Caco-2 (cell line): ENCODE results near the gene OTX2. TPM values are rescaled to one million over a fixed set of nuclear protein-coding genes. Genes with fewer than 3 reads are reported as not detected.

Source experiments
- BruUV-seq: library from RNA; stranded (reverse); fragments of 400-500 nt; replicated peaks from 2 replicates; lab custom pipeline; 2021; lab: Mats Ljungman, UMichigan
- CTCF ChIA-PET: fragments of 300-600 bp; sonication (Branson Sonifier 250); formaldehyde crosslinking; loops from one replicate; lab custom pipeline; 2022; ENCODE audit warnings: antibody characterized with exemption; lab: Charles Lee
- POLR2A ChIA-PET: fragments of 300-600 bp; sonication (Branson Sonifier 250); formaldehyde crosslinking; loops from one replicate; lab custom pipeline; 2022; ENCODE audit warnings: antibody characterized with exemption; lab: Charles Lee
- DNase-seq, 2 experiments: peaks; one replicate each; pipeline versions ENCODE4 v3.0.0 to v3.0.0-alpha.2; 2020 to 2022
- H3K27me3 ChIP-seq: replicated peaks from 2 replicates; pipeline ENCODE4 v1.6.0; 2011; ENCODE audit warnings: low read length; ENCODE audit not compliant: control insufficient read depth, insufficient read depth
- H3K36me3 ChIP-seq: 2 replicates; pipeline ENCODE4 v1.5.1; 2011; ENCODE audit warnings: low read length; ENCODE audit not compliant: control insufficient read depth, insufficient read depth
- H3K4me1 ChIP-seq: fragments of 250-450 bp; sonication (Bioruptor Pico); 2 replicates; pipeline ENCODE4 v1.5.1; 2020; ENCODE audit warnings: mild to moderate bottlenecking
- H3K4me3 ChIP-seq: 2 replicates; pipeline ENCODE4 v1.5.1; 2011; ENCODE audit warnings: low read depth, mild to moderate bottlenecking, control low read depth, low read length
- H3K9me3 ChIP-seq: fragments of 250-450 bp; sonication (Bioruptor Pico); 2 replicates; pipeline ENCODE4 v1.5.1; 2020; ENCODE audit warnings: mild to moderate bottlenecking, moderate library complexity
- H3K27ac Mint-ChIP-seq: one replicate; pipeline ENCODE4 v1.8.0; 2022; ENCODE audit warnings: mixed read lengths; ENCODE audit not compliant: unreplicated experiment
- H3K27me3 Mint-ChIP-seq: one replicate; pipeline ENCODE4 v1.8.0; 2022; ENCODE audit warnings: mixed read lengths; ENCODE audit not compliant: insufficient read depth, unreplicated experiment
- H3K36me3 Mint-ChIP-seq: one replicate; pipeline ENCODE4 v1.8.0; 2022; ENCODE audit warnings: mild to moderate bottlenecking, mixed read lengths; ENCODE audit not compliant: insufficient read depth, unreplicated experiment
- H3K4me1 Mint-ChIP-seq: one replicate; pipeline ENCODE4 v1.8.0; 2022; ENCODE audit warnings: low read depth, mixed read lengths; ENCODE audit not compliant: unreplicated experiment
- H3K4me3 Mint-ChIP-seq: one replicate; pipeline ENCODE4 v1.8.0; 2022; ENCODE audit warnings: mild to moderate bottlenecking, moderate library complexity, mixed read lengths; ENCODE audit not compliant: unreplicated experiment
- H3K9me3 Mint-ChIP-seq: one replicate; pipeline ENCODE4 v1.8.0; 2022; ENCODE audit warnings: mixed read lengths; ENCODE audit not compliant: unreplicated experiment
- CTCF ChIP-seq, 2 experiments: fragments of 200-600 bp in 1 of 2; IDR thresholded peaks; 1 replicate in 1 of 2; 2 replicates in 1 of 2; pipeline versions ENCODE4 v1.5.1 to v1.8.0; 2011 to 2022; ENCODE audit warnings: antibody characterized with exemption in 1 of 2, control low read depth in 1 of 2, inconsistent platforms in 1 of 2, low read depth in 1 of 2, low read length in 1 of 2, mild to moderate bottlenecking in 1 of 2, moderate library complexity in 1 of 2; ENCODE audit not compliant: insufficient read depth in 1 of 2, severe bottlenecking in 1 of 2, unreplicated experiment in 1 of 2
- intact Hi-C: fragments of 100-400 bp; cut with micrococcal nuclease; formaldehyde crosslinking; loops from one replicate; pipeline ENCODE4 v1.10.0; 2022; ENCODE audit not compliant: unreplicated experiment
- total RNA-seq: library from RNA; stranded (reverse); gene quantifications from 2 replicates; pipeline ENCODE4 v1.2.3, GENCODE V29; 2022

The OTX2 gene
- total RNA-seq, 1 experiment from 2014 or later, result not detected

GRCh38 chr14:56794088-56794556, 16.2 kb downstream of the OTX2 start:
- no peak overlapping the region for H3K4me3 Mint-ChIP-seq

GRCh38 chr14:56789955-56790354, 20.3 kb downstream of the OTX2 start:
- Histone ChIP-seq H3K4me3 (no peak overlapping the region), H3K9me3 (no peaks in the 10 kb centered on the region), H3K27me3 (no peaks in the 10 kb centered on the region), H3K36me3 (no peaks in the 10 kb centered on the region), H3K4me1 (no peaks in the 10 kb centered on the region)
- DNase-seq, result no peak
- ChIA-PET CTCF (no interaction called here), POLR2A (no interaction called here)
- TF ChIP-seq CTCF (IDR thresholded peaks at IDR 0.05; ENCODE audit: insufficient read depth in 1 of 2, low read depth in 1 of 2, low read length in 1 of 2, severe bottlenecking in 1 of 2, unreplicated experiment in 1 of 2), result no peak
- Mint-ChIP-seq H3K4me1 (no peaks in the 10 kb centered on the region), H3K27me3 (peaks cover 3% of the 10 kb centered on the region), H3K27ac (no peak overlapping the region), H3K36me3 (no peaks in the 10 kb centered on the region), H3K4me3 (no peak overlapping the region), H3K9me3 (no peaks in the 10 kb centered on the region)
- intact Hi-C loops, result no loop called here
- BruUV-seq, result no TSS peak

More at GRCh38 chr14:56794088-56794556, 16.2 kb downstream of the OTX2 start:
- ChIA-PET CTCF (no interaction called here), POLR2A (no interaction called here)
- Histone ChIP-seq H3K36me3 (no peaks in the 10 kb centered on the region), H3K4me3 (no peak overlapping the region), H3K27me3 (no peaks in the 10 kb centered on the region), H3K9me3 (no peaks in the 10 kb centered on the region), H3K4me1 (no peaks in the 10 kb centered on the region)
- Mint-ChIP-seq H3K27me3 (no peaks in the 10 kb centered on the region), H3K36me3 (no peaks in the 10 kb centered on the region), H3K27ac (no peak overlapping the region), H3K4me1 (no peaks in the 10 kb centered on the region), H3K9me3 (no peaks in the 10 kb centered on the region)
- no peak for DNase-seq
- intact Hi-C loops, result no loop called here
- BruUV-seq, result no TSS peak
- no peak for TF ChIP-seq CTCF (IDR thresholded peaks at IDR 0.05; ENCODE audit: insufficient read depth in 1 of 2, low read depth in 1 of 2, low read length in 1 of 2, severe bottlenecking in 1 of 2, unreplicated experiment in 1 of 2)

- no peak for TF ChIP-seq CTCF (IDR thresholded peaks at IDR 0.05; ENCODE audit: insufficient read depth in 1 of 2, low read depth in 1 of 2, low read length in 1 of 2, severe bottlenecking in 1 of 2, unreplicated experiment in 1 of 2)
These were observed 22.7 kb downstream of the OTX2 start for GRCh38 chr14:56787530-56787929.

More at GRCh38 chr14:56787530-56787929, 22.7 kb downstream of the OTX2 start:
- POLR2A ChIA-PET, result no interaction called here
- H3K9me3 ChIP-seq, result no peaks in the 10 kb centered on the region
- Mint-ChIP-seq H3K9me3 (no peaks in the 10 kb centered on the region), H3K27ac (no peak overlapping the region), H3K27me3 (peaks cover 3% of the 10 kb centered on the region), H3K4me1 (no peaks in the 10 kb centered on the region), H3K4me3 (no peak overlapping the region), H3K36me3 (no peaks in the 10 kb centered on the region)
- H3K4me3 ChIP-seq, result no peak overlapping the region
- DNase-seq, result no peak
- intact Hi-C loops, result no loop called here
- BruUV-seq, result no TSS peak
- H3K4me1 ChIP-seq, result no peaks in the 10 kb centered on the region
- CTCF ChIA-PET, result no interaction called here
- H3K36me3 ChIP-seq, result no peaks in the 10 kb centered on the region
- no peaks in the 10 kb centered on the region for H3K27me3 ChIP-seq
